ENCODE measurements around the gene LHFPL3.

The LHFPL3 gene

GRCh38 chr7:104416866-104417393 lies 88.5 kb downstream of the LHFPL3 start:
- Histone ChIP-seq H3K56ac (ENCODE audit: low read length) (no peak overlapping the region), H3K4me3 (ENCODE audit: low read length) (no peak overlapping the region), H3K27ac (ENCODE audit: low read depth, low read length) (no peak overlapping the region), H2AK5ac (ENCODE audit: low read length) (no peak overlapping the region), H3K9ac (ENCODE audit: low read length) (no peak overlapping the region), H3K36me3 (ENCODE audit: control insufficient read depth, insufficient read depth, low read length) (no peaks in the 10 kb centered on the region), H3K79me1 (ENCODE audit: low read length) (no peaks in the 10 kb centered on the region), H3K79me2 (ENCODE audit: control insufficient read depth, insufficient read depth, low read length) (no peaks in the 10 kb centered on the region), H3K4me2 (ENCODE audit: low read length) (no peak overlapping the region), H3K18ac (ENCODE audit: low read length) (no peak overlapping the region), H3K23ac (ENCODE audit: low read length) (no peak overlapping the region), H3K4ac (ENCODE audit: low read depth, low read length) (no peak overlapping the region), H3K27me3 (ENCODE audit: insufficient read depth, low read length, poor library complexity) (no peaks in the 10 kb centered on the region), H3K4me1 (ENCODE audit: control insufficient read depth, low read depth, low read length) (no peaks in the 10 kb centered on the region), H2BK5ac (ENCODE audit: low read length) (no peak overlapping the region), H4K5ac (ENCODE audit: low read length) (no peak overlapping the region), H4K8ac (ENCODE audit: low read depth, low read length) (no peak overlapping the region), H2BK15ac (replicated peaks; ENCODE audit: low read depth) (no peak overlapping the region), H2BK120ac (ENCODE audit: low read depth, low read length) (no peak overlapping the region)
- no peak for DNase-seq
- no CpG with 5 or more reads among the region's 6 CpGs for WGBS (ENCODE audit: extremely low coverage, insufficient coverage, low lambda C conversion rate)

- no CpG with 5 or more reads among the region's 1 CpG for WGBS (ENCODE audit: extremely low coverage, insufficient coverage, low lambda C conversion rate)
- H3K9ac ChIP-seq (ENCODE audit: low read length) = no peak overlapping the region
- H3K23ac ChIP-seq (ENCODE audit: low read length) = no peak overlapping the region
- peak; percentile 40 for DNase-seq
- H3K4me3 ChIP-seq (ENCODE audit: low read length) = no peak overlapping the region
- H3K27me3 ChIP-seq (ENCODE audit: insufficient read depth, low read length, poor library complexity) = no peaks in the 10 kb centered on the region
- no peaks in the 10 kb centered on the region for H3K36me3 ChIP-seq (ENCODE audit: control insufficient read depth, insufficient read depth, low read length)
- no peak overlapping the region for H3K27ac ChIP-seq (ENCODE audit: low read depth, low read length)
- H3K4ac ChIP-seq (ENCODE audit: low read depth, low read length) = no peak overlapping the region
- no peaks in the 10 kb centered on the region for H3K4me1 ChIP-seq (ENCODE audit: control insufficient read depth, low read depth, low read length)
- H2BK15ac ChIP-seq (replicated peaks; ENCODE audit: low read depth) = no peak overlapping the region
- H2AK5ac ChIP-seq (ENCODE audit: low read length) = no peak overlapping the region
- H3K79me2 ChIP-seq (ENCODE audit: control insufficient read depth, insufficient read depth, low read length) = no peaks in the 10 kb centered on the region
- H2BK5ac ChIP-seq (ENCODE audit: low read length) = no peak overlapping the region
- H2BK120ac ChIP-seq (ENCODE audit: low read depth, low read length) = no peak overlapping the region
- H3K56ac ChIP-seq (ENCODE audit: low read length) = no peak overlapping the region
- no peak overlapping the region for H4K8ac ChIP-seq (ENCODE audit: low read depth, low read length)
- no peak overlapping the region for H3K18ac ChIP-seq (ENCODE audit: low read length)
- no peaks in the 10 kb centered on the region for H3K79me1 ChIP-seq (ENCODE audit: low read length)
- H3K4me2 ChIP-seq (ENCODE audit: low read length) = no peak overlapping the region
- no peak overlapping the region for H4K5ac ChIP-seq (ENCODE audit: low read length)
Measured at GRCh38 chr7:104431930-104432329, 103.5 kb downstream of the LHFPL3 start.

- H3K27ac ChIP-seq (ENCODE audit: low read depth, low read length) = no peak overlapping the region
- no peak for DNase-seq
- H3K4me2 ChIP-seq (ENCODE audit: low read length) = no peak overlapping the region
- no peak overlapping the region for H3K23ac ChIP-seq (ENCODE audit: low read length)
- H3K36me3 ChIP-seq (ENCODE audit: control insufficient read depth, insufficient read depth, low read length) = no peaks in the 10 kb centered on the region
- H3K18ac ChIP-seq (ENCODE audit: low read length) = no peak overlapping the region
- H4K5ac ChIP-seq (ENCODE audit: low read length) = no peak overlapping the region
- no peaks in the 10 kb centered on the region for H3K79me1 ChIP-seq (ENCODE audit: low read length)
- H2BK120ac ChIP-seq (ENCODE audit: low read depth, low read length) = no peak overlapping the region
- no peak overlapping the region for H3K9ac ChIP-seq (ENCODE audit: low read length)
- H3K4ac ChIP-seq (ENCODE audit: low read depth, low read length) = no peak overlapping the region
- no peak overlapping the region for H4K8ac ChIP-seq (ENCODE audit: low read depth, low read length)
- H2AK5ac ChIP-seq (ENCODE audit: low read length) = no peak overlapping the region
- H2BK15ac ChIP-seq (replicated peaks; ENCODE audit: low read depth) = no peak overlapping the region
- no peaks in the 10 kb centered on the region for H3K4me1 ChIP-seq (ENCODE audit: control insufficient read depth, low read depth, low read length)
- H3K79me2 ChIP-seq (ENCODE audit: control insufficient read depth, insufficient read depth, low read length) = no peaks in the 10 kb centered on the region
- H3K4me3 ChIP-seq (ENCODE audit: low read length) = no peak overlapping the region
- H3K56ac ChIP-seq (ENCODE audit: low read length) = no peak overlapping the region
- H3K27me3 ChIP-seq (ENCODE audit: insufficient read depth, low read length, poor library complexity) = no peaks in the 10 kb centered on the region
- no CpG with 5 or more reads among the region's 2 CpGs for WGBS (ENCODE audit: extremely low coverage, insufficient coverage, low lambda C conversion rate)
- H2BK5ac ChIP-seq (ENCODE audit: low read length) = no peak overlapping the region
Measured at GRCh38 chr7:104434129-104434528, 105.7 kb downstream of the LHFPL3 start.

- H3K9ac ChIP-seq (ENCODE audit: low read length) = no peak overlapping the region
- no peaks in the 10 kb centered on the region for H3K79me2 ChIP-seq (ENCODE audit: control insufficient read depth, insufficient read depth, low read length)
- H2AK5ac ChIP-seq (ENCODE audit: low read length) = no peak overlapping the region
- no peak overlapping the region for H4K8ac ChIP-seq (ENCODE audit: low read depth, low read length)
- H3K4me1 ChIP-seq (ENCODE audit: control insufficient read depth, low read depth, low read length) = no peaks in the 10 kb centered on the region
- H3K4me3 ChIP-seq (ENCODE audit: low read length) = no peak overlapping the region
- H3K4ac ChIP-seq (ENCODE audit: low read depth, low read length) = no peak overlapping the region
- H4K5ac ChIP-seq (ENCODE audit: low read length) = no peak overlapping the region
- H3K79me1 ChIP-seq (ENCODE audit: low read length) = no peaks in the 10 kb centered on the region
- no CpG with 5 or more reads among the region's 1 CpG for WGBS (ENCODE audit: extremely low coverage, insufficient coverage, low lambda C conversion rate)
- no peak overlapping the region for H3K27ac ChIP-seq (ENCODE audit: low read depth, low read length)
- no peak overlapping the region for H2BK5ac ChIP-seq (ENCODE audit: low read length)
- no peak for DNase-seq
- H3K27me3 ChIP-seq (ENCODE audit: insufficient read depth, low read length, poor library complexity) = no peaks in the 10 kb centered on the region
- H3K18ac ChIP-seq (ENCODE audit: low read length) = no peak overlapping the region
- no peak overlapping the region for H3K4me2 ChIP-seq (ENCODE audit: low read length)
- H2BK120ac ChIP-seq (ENCODE audit: low read depth, low read length) = no peak overlapping the region
- H3K23ac ChIP-seq (ENCODE audit: low read length) = no peak overlapping the region
- no peak overlapping the region for H2BK15ac ChIP-seq (replicated peaks; ENCODE audit: low read depth)
- no peak overlapping the region for H3K56ac ChIP-seq (ENCODE audit: low read length)
- no peaks in the 10 kb centered on the region for H3K36me3 ChIP-seq (ENCODE audit: control insufficient read depth, insufficient read depth, low read length)
Measured at GRCh38 chr7:104442481-104442880, 114.1 kb downstream of the LHFPL3 start.

GRCh38 chr7:104444017-104444416 lies 115.6 kb downstream of the LHFPL3 start:
- Histone ChIP-seq H3K27me3 (ENCODE audit: insufficient read depth, low read length, poor library complexity) (no peaks in the 10 kb centered on the region), H3K4me1 (ENCODE audit: control insufficient read depth, low read depth, low read length) (no peaks in the 10 kb centered on the region), H2AK5ac (ENCODE audit: low read length) (no peak overlapping the region), H3K79me1 (ENCODE audit: low read length) (no peaks in the 10 kb centered on the region), H3K27ac (ENCODE audit: low read depth, low read length) (no peak overlapping the region), H2BK15ac (replicated peaks; ENCODE audit: low read depth) (no peak overlapping the region), H3K18ac (ENCODE audit: low read length) (no peak overlapping the region), H2BK120ac (ENCODE audit: low read depth, low read length) (no peak overlapping the region), H2BK5ac (ENCODE audit: low read length) (no peak overlapping the region), H3K9ac (ENCODE audit: low read length) (no peak overlapping the region), H4K8ac (ENCODE audit: low read depth, low read length) (no peak overlapping the region), H3K4me2 (ENCODE audit: low read length) (no peak overlapping the region), H4K5ac (ENCODE audit: low read length) (no peak overlapping the region), H3K56ac (ENCODE audit: low read length) (no peak overlapping the region), H3K4ac (ENCODE audit: low read depth, low read length) (no peak overlapping the region), H3K36me3 (ENCODE audit: control insufficient read depth, insufficient read depth, low read length) (no peaks in the 10 kb centered on the region), H3K23ac (ENCODE audit: low read length) (no peak overlapping the region), H3K4me3 (ENCODE audit: low read length) (no peak overlapping the region), H3K79me2 (ENCODE audit: control insufficient read depth, insufficient read depth, low read length) (no peaks in the 10 kb centered on the region)
- no CpG with 5 or more reads among the region's 1 CpG for WGBS (ENCODE audit: extremely low coverage, insufficient coverage, low lambda C conversion rate)
- DNase-seq = no peak

GRCh38 chr7:104445393-104445792 lies 117.0 kb downstream of the LHFPL3 start:
- no peak overlapping the region for H2BK120ac ChIP-seq (ENCODE audit: low read depth, low read length)
- H3K56ac ChIP-seq (ENCODE audit: low read length) = no peak overlapping the region
- H3K18ac ChIP-seq (ENCODE audit: low read length) = no peak overlapping the region
- no peak overlapping the region for H4K8ac ChIP-seq (ENCODE audit: low read depth, low read length)
- H3K4me1 ChIP-seq (ENCODE audit: control insufficient read depth, low read depth, low read length) = no peaks in the 10 kb centered on the region
- H3K4me3 ChIP-seq (ENCODE audit: low read length) = no peak overlapping the region
- no peak overlapping the region for H2BK5ac ChIP-seq (ENCODE audit: low read length)
- no peaks in the 10 kb centered on the region for H3K27me3 ChIP-seq (ENCODE audit: insufficient read depth, low read length, poor library complexity)
- no peak for DNase-seq
- H2AK5ac ChIP-seq (ENCODE audit: low read length) = no peak overlapping the region
- H3K4me2 ChIP-seq (ENCODE audit: low read length) = no peak overlapping the region
- H3K9ac ChIP-seq (ENCODE audit: low read length) = no peak overlapping the region
- no peak overlapping the region for H3K27ac ChIP-seq (ENCODE audit: low read depth, low read length)
- no peak overlapping the region for H4K5ac ChIP-seq (ENCODE audit: low read length)
- H3K79me1 ChIP-seq (ENCODE audit: low read length) = no peaks in the 10 kb centered on the region
- no peak overlapping the region for H2BK15ac ChIP-seq (replicated peaks; ENCODE audit: low read depth)
- no peak overlapping the region for H3K23ac ChIP-seq (ENCODE audit: low read length)
- no peaks in the 10 kb centered on the region for H3K36me3 ChIP-seq (ENCODE audit: control insufficient read depth, insufficient read depth, low read length)
- no CpG with 5 or more reads among the region's 1 CpG for WGBS (ENCODE audit: extremely low coverage, insufficient coverage, low lambda C conversion rate)
- no peaks in the 10 kb centered on the region for H3K79me2 ChIP-seq (ENCODE audit: control insufficient read depth, insufficient read depth, low read length)
- no peak overlapping the region for H3K4ac ChIP-seq (ENCODE audit: low read depth, low read length)
